DND-41 (cell line): ENCODE data around the gene GSN.

Source experiments
- ATAC-seq: fragments of 200-7000 bp; cut with Tn5 transposase; 3 replicates; pipeline ENCODE4 v1.9.1; 2021; ENCODE audit warnings: low read depth; ENCODE audit not compliant: insufficient read depth
- DNase-seq: peaks from one replicate; pipeline ENCODE4 v3.0.0-alpha.2; 2020
- H2AFZ ChIP-seq: 2 replicates; pipeline ENCODE4 v1.6.0; 2012; ENCODE audit warnings: low read depth, low read length
- H3K27ac ChIP-seq: 2 replicates; pipeline ENCODE4 v1.5.1; 2012; ENCODE audit warnings: low read length, inconsistent platforms
- H3K27me3 ChIP-seq: fragments of 200-600 bp; sonication (generic); 2 replicates; pipeline ENCODE4 v1.6.0; 2012; ENCODE audit warnings: low read length, mild to moderate bottlenecking, inconsistent platforms; ENCODE audit not compliant: insufficient read depth, poor library complexity
- H3K36me3 ChIP-seq: 2 replicates; pipeline ENCODE4 v1.5.1; 2012; ENCODE audit warnings: low read length, inconsistent platforms; ENCODE audit not compliant: insufficient read depth
- H3K4me1 ChIP-seq: 2 replicates; pipeline ENCODE4 v1.5.1; 2012; ENCODE audit warnings: mild to moderate bottlenecking, low read length; ENCODE audit not compliant: insufficient read depth
- H3K4me2 ChIP-seq: 2 replicates; pipeline ENCODE4 v1.6.0; 2012; ENCODE audit warnings: mild to moderate bottlenecking, moderate library complexity, low read length, inconsistent platforms; ENCODE audit not compliant: insufficient read depth
- H3K4me3 ChIP-seq, 2 experiments: fragments of 200-600 bp in 1 of 2; shearing (Covaris generic) in 1 of 2; 2 replicates each; pipeline ENCODE4 v1.5.1; 2012 to 2016; ENCODE audit warnings: inconsistent platforms in 2 of 2, low read length in 2 of 2, mild to moderate bottlenecking in 2 of 2, low read depth in 1 of 2, moderate library complexity in 1 of 2
- H3K79me2 ChIP-seq: 2 replicates; pipeline ENCODE4 v1.6.0; 2012; ENCODE audit warnings: low read length, inconsistent platforms; ENCODE audit not compliant: insufficient read depth
- H3K9ac ChIP-seq: 2 replicates; pipeline ENCODE4 v1.6.0; 2012; ENCODE audit warnings: low read depth, mild to moderate bottlenecking, inconsistent platforms, low read length, moderate library complexity
- H3K9me3 ChIP-seq: 2 replicates; pipeline ENCODE4 v1.5.1; 2012; ENCODE audit warnings: low read length, moderate library complexity, mild to moderate bottlenecking, inconsistent platforms; ENCODE audit not compliant: insufficient read depth, severe bottlenecking
- H4K20me1 ChIP-seq: 2 replicates; pipeline ENCODE4 v1.6.0; 2012; ENCODE audit warnings: low read length; ENCODE audit not compliant: insufficient read depth
- CTCF ChIP-seq: IDR thresholded peaks from 2 replicates; pipeline ENCODE4 v1.5.1; 2012; ENCODE audit warnings: borderline replicate concordance, low read length, moderate library complexity, mild to moderate bottlenecking; ENCODE audit not compliant: poor library complexity, severe bottlenecking; ENCODE audit errors: extremely low read depth
- EZH2 ChIP-seq: IDR thresholded peaks from 3 replicates; pipeline ENCODE4 v1.6.1; 2012; ENCODE audit warnings: borderline replicate concordance, low read depth, mild to moderate bottlenecking, moderate library complexity, low read length, inconsistent platforms; ENCODE audit not compliant: severe bottlenecking

The GSN gene

GRCh38 chr9:121298689-121299466 lies 30.9 kb downstream of the GSN start:
- no peak for TF ChIP-seq EZH2
- TF ChIP-seq CTCF, result no peak
- ATAC-seq (no peak), DNase-seq (no peak)
- H3K9ac ChIP-seq, result no peak overlapping the region
- H3K27ac ChIP-seq, result no peak overlapping the region
- H4K20me1 ChIP-seq, result no peaks in the 10 kb centered on the region
- H3K36me3 ChIP-seq, result no peaks in the 10 kb centered on the region
- no peaks in the 10 kb centered on the region for H3K9me3 ChIP-seq
- no peak overlapping the region for H3K4me2 ChIP-seq
- no peak overlapping the region for H3K4me3 ChIP-seq
- no peaks in the 10 kb centered on the region for H3K27me3 ChIP-seq
- H2AFZ ChIP-seq, result no peak overlapping the region
- no peaks in the 10 kb centered on the region for H3K4me1 ChIP-seq
- no peaks in the 10 kb centered on the region for H3K79me2 ChIP-seq

- H3K9ac ChIP-seq, result no peak overlapping the region
- no peak for ATAC-seq
- no peak for DNase-seq
- H3K4me2 ChIP-seq, result no peak overlapping the region
- H3K27ac ChIP-seq, result no peak overlapping the region
- H3K36me3 ChIP-seq, result no peaks in the 10 kb centered on the region
- no peaks in the 10 kb centered on the region for H3K9me3 ChIP-seq
- no peaks in the 10 kb centered on the region for H3K79me2 ChIP-seq
- H2AFZ ChIP-seq, result no peak overlapping the region
- TF ChIP-seq CTCF, result no peak
- TF ChIP-seq EZH2, result no peak
- H3K4me1 ChIP-seq, result no peaks in the 10 kb centered on the region
- H4K20me1 ChIP-seq, result no peaks in the 10 kb centered on the region
- H3K27me3 ChIP-seq, result no peaks in the 10 kb centered on the region
- no peak overlapping the region for H3K4me3 ChIP-seq
These were observed 31.7 kb downstream of the GSN start for GRCh38 chr9:121299467-121300282.

- ATAC-seq (no peak), DNase-seq (no peak)
- no peaks in the 10 kb centered on the region for H4K20me1 ChIP-seq
- H3K79me2 ChIP-seq, result no peaks in the 10 kb centered on the region
- H3K27me3 ChIP-seq, result no peaks in the 10 kb centered on the region
- no peaks in the 10 kb centered on the region for H3K9me3 ChIP-seq
- TF ChIP-seq CTCF (no peak), EZH2 (no peak)
- H2AFZ ChIP-seq, result no peak overlapping the region
- no peaks in the 10 kb centered on the region for H3K4me1 ChIP-seq
- H3K4me2 ChIP-seq, result no peak overlapping the region
- no peak overlapping the region for H3K9ac ChIP-seq
- no peak overlapping the region for H3K4me3 ChIP-seq
- H3K36me3 ChIP-seq, result no peaks in the 10 kb centered on the region
- no peak overlapping the region for H3K27ac ChIP-seq
These were observed 32.5 kb downstream of the GSN start for GRCh38 chr9:121300283-121301119.
